Prostate gland (tissue), 2 donors: ENCODE results near the gene SUN1.

ENCODE experiments used
- CTCF ChIP-seq, 4 experiments: fragments of 200-600 bp in 2 of 4; fragments of 450-650 bp in 2 of 4; sonication (generic) in 2 of 4; IDR thresholded peaks; 1 replicate in 3 of 4; 2 replicates in 1 of 4; pipeline ENCODE4 v1.5.1; 2016 to 2019; ENCODE audit warnings: antibody characterized with exemption in 4 of 4, mild to moderate bottlenecking in 2 of 4, moderate library complexity in 2 of 4
- POLR2AphosphoS5 ChIP-seq: sonication (generic); formaldehyde crosslinking; IDR thresholded peaks from one replicate; pipeline ENCODE4 v1.6.1; 2017; ENCODE audit warnings: antibody characterized with exemption

GRCh38 chr7:860149-860548, 27.9 kb downstream of the SUN1 start:
- TF ChIP-seq CTCF (IDR thresholded peaks at IDR 0.05), result no peak
- TF ChIP-seq POLR2AphosphoS5, result no peak
